Vagina (tissue), 2 donors: ENCODE results near the gene TAS1R3.

Experiments used
- POLR2A ChIP-seq, 2 donors: fragments of 450-650 bp; IDR thresholded peaks; one replicate each; pipeline ENCODE4 v1.6.1; 2017; ENCODE audit warnings: antibody characterized with exemption in 2 of 2, mild to moderate bottlenecking in 2 of 2, moderate library complexity in 2 of 2
- TF ChIP-seq, protein P1 (sequence below), 3 experiments: fragments of 450-650 bp in 2 of 3; fragments of 200-600 bp in 1 of 3; sonication (generic) in 1 of 3; IDR thresholded peaks; one replicate each; pipeline ENCODE4 v1.5.1; 2017 to 2019; ENCODE audit warnings: antibody characterized with exemption in 3 of 3, mild to moderate bottlenecking in 2 of 3, moderate library complexity in 2 of 3

DNA sequence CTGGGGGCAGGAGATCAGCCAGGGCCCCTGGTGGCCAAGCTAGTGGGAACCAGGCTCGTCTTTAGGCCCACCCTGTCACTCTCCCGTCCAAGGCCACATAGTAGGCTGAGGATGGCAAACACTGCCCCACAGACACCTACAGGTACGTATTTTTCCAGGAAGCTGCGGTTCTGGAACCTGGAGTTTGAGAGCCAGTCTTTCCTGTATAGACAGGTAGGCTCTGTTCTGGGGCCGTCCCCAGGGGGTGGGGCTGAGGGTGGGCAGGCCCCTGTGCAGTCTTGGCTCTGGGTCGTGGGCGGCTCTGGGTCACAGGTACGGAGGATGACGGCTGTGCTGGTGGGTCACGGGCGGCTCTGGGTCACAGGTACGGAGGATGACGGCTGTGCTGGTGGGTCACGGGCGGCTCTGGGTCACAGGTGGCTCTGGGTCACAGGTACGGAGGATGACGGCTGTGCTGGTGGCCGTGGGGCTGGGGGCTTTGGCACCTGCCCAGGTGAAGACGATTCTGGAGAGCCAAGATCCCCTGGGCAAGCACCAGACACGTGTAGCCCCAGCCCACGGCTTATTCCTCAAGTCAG lies 20.5 kb upstream of the TAS1R3 start:
- no peak for TF ChIP-seq POLR2A (IDR thresholded peaks at IDR 0.05)
- TF ChIP-seq, protein P1, sequence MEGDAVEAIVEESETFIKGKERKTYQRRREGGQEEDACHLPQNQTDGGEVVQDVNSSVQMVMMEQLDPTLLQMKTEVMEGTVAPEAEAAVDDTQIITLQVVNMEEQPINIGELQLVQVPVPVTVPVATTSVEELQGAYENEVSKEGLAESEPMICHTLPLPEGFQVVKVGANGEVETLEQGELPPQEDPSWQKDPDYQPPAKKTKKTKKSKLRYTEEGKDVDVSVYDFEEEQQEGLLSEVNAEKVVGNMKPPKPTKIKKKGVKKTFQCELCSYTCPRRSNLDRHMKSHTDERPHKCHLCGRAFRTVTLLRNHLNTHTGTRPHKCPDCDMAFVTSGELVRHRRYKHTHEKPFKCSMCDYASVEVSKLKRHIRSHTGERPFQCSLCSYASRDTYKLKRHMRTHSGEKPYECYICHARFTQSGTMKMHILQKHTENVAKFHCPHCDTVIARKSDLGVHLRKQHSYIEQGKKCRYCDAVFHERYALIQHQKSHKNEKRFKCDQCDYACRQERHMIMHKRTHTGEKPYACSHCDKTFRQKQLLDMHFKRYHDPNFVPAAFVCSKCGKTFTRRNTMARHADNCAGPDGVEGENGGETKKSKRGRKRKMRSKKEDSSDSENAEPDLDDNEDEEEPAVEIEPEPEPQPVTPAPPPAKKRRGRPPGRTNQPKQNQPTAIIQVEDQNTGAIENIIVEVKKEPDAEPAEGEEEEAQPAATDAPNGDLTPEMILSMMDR (IDR thresholded peaks at IDR 0.05), result no peak
